Fibroblast of lung (primary cell): ENCODE data around the gene TSHZ3. TPM values are rescaled to one million over a fixed set of nuclear protein-coding genes. Genes with fewer than 3 reads are reported as not detected.

Source experiments
- DNase-seq, 2 donors: peaks; one replicate each; pipeline versions ENCODE4 v3.0.0 to v3.0.0-alpha.2; 2010; ENCODE audit warnings: low read depth in 2 of 2
- H2AFZ ChIP-seq: 2 replicates; pipeline ENCODE4 v1.5.1; 2012; ENCODE audit warnings: low read length, control low read depth, inconsistent platforms
- H3K27ac ChIP-seq: 2 replicates; pipeline ENCODE4 v1.5.1; 2011; ENCODE audit warnings: low read length, control low read depth; ENCODE audit not compliant: insufficient read depth
- H3K27me3 ChIP-seq: 2 replicates; pipeline ENCODE4 v1.5.1; 2011; ENCODE audit warnings: mild to moderate bottlenecking, low read length; ENCODE audit not compliant: control insufficient read depth, insufficient read depth
- H3K36me3 ChIP-seq: 2 replicates; pipeline ENCODE4 v1.5.1; 2011; ENCODE audit warnings: low read length; ENCODE audit not compliant: control insufficient read depth, insufficient read depth
- H3K4me1 ChIP-seq: 2 replicates; pipeline ENCODE4 v1.5.1; 2011; ENCODE audit warnings: low read length; ENCODE audit not compliant: control insufficient read depth, insufficient read depth; ENCODE audit errors: extremely low read depth
- H3K4me2 ChIP-seq: 2 replicates; pipeline ENCODE4 v1.5.1; 2011; ENCODE audit warnings: low read length, control low read depth; ENCODE audit not compliant: insufficient read depth; ENCODE audit errors: extremely low read depth
- H3K4me3 ChIP-seq, 4 experiments: fragments of 200-600 bp in 1 of 4; sonication (generic) in 1 of 4; replicated peaks in 1 of 4; 2 replicates each; pipeline ENCODE4 v1.5.1; 2011 to 2016; ENCODE audit warnings: low read length in 4 of 4, low read depth in 3 of 4, mild to moderate bottlenecking in 3 of 4, control low read depth in 2 of 4, inconsistent platforms in 1 of 4, mixed read lengths in 1 of 4; ENCODE audit not compliant: insufficient read depth in 1 of 4; ENCODE audit errors: control extremely low read depth in 1 of 4
- H3K79me2 ChIP-seq: 2 replicates; pipeline ENCODE4 v1.5.1; 2012; ENCODE audit warnings: mild to moderate bottlenecking, low read length, inconsistent platforms; ENCODE audit not compliant: control insufficient read depth, insufficient read depth
- H3K9ac ChIP-seq: 2 replicates; pipeline ENCODE4 v1.5.1; 2011; ENCODE audit warnings: mild to moderate bottlenecking, low read length, control low read depth; ENCODE audit not compliant: insufficient read depth
- H3K9me3 ChIP-seq: 2 replicates; pipeline ENCODE4 v1.5.1; 2012; ENCODE audit warnings: low read depth, low read length; ENCODE audit not compliant: control insufficient read depth, insufficient read depth
- H4K20me1 ChIP-seq: 2 replicates; pipeline ENCODE4 v1.5.1; 2011; ENCODE audit warnings: low read length; ENCODE audit not compliant: control insufficient read depth, insufficient read depth; ENCODE audit errors: extremely low read depth
- CTCF ChIP-seq, 2 donors: IDR thresholded peaks in 1 of 2; conservative IDR thresholded peaks in 1 of 2; 1 replicate in 1 of 2; 2 replicates in 1 of 2; pipeline ENCODE4 v1.5.1; 2011 to 2012; ENCODE audit warnings: low read length in 2 of 2, control low read depth in 1 of 2, inconsistent platforms in 1 of 2, low read depth in 1 of 2, mild to moderate bottlenecking in 1 of 2
- EZH2 ChIP-seq: IDR thresholded peaks from 2 replicates; pipeline ENCODE4 v1.5.1; 2012; ENCODE audit warnings: low read length, control low read depth, mild to moderate bottlenecking; ENCODE audit errors: missing control alignments
- polyA plus RNA-seq, 2 donors: library from polyadenylated mRNA; depleted of rRNA in 1 of 2; stranded (reverse) in 1 of 2; unstranded in 1 of 2; fragments of >200 nt; gene quantifications; 2 replicates each; pipeline ENCODE4 v1.2.1, GENCODE V29; 2011 to 2012; ENCODE audit warnings: missing spikeins in 1 of 2
- total RNA-seq: library from RNA; depleted of rRNA; stranded (reverse); fragments of >200 nt; gene quantifications from 2 replicates; pipeline ENCODE4 v1.2.1, GENCODE V29; 2014

TSHZ3 gene
- total and polyA plus RNA-seq, 2 donors (not counting 1 experiment from before 2014, with no cell fraction given) = 7.0 to 17.3 TPM

GRCh38 chr19:31235806-31236205 is 113.4 kb downstream of the TSHZ3 start:
- Histone ChIP-seq H3K9me3 (no peaks in the 10 kb centered on the region), H3K4me2 (no peak overlapping the region), H2AFZ (no peak overlapping the region), H3K27me3 (no peaks in the 10 kb centered on the region), H3K4me1 (peaks cover 4% of the 10 kb centered on the region), H3K4me3 (no peak overlapping the region), H3K79me2 (no peaks in the 10 kb centered on the region), H3K27ac (no peak overlapping the region), H3K9ac (no peak overlapping the region), H4K20me1 (no peaks in the 10 kb centered on the region), H3K36me3 (no peaks in the 10 kb centered on the region)
- DNase-seq = no peak
- TF ChIP-seq EZH2 = no peak

GRCh38 chr19:31233295-31233800 is 115.9 kb downstream of the TSHZ3 start:
- H4K20me1 ChIP-seq = no peaks in the 10 kb centered on the region
- H3K27me3 ChIP-seq = no peaks in the 10 kb centered on the region
- H3K9ac ChIP-seq = no peak overlapping the region
- no peaks in the 10 kb centered on the region for H3K9me3 ChIP-seq
- no peaks in the 10 kb centered on the region for H3K79me2 ChIP-seq
- peak overlapping the region; percentile 48 for H3K27ac ChIP-seq
- H3K4me3 ChIP-seq = no peak overlapping the region
- H2AFZ ChIP-seq = no peak overlapping the region
- TF ChIP-seq EZH2 = no peak
- TF ChIP-seq CTCF (conservative IDR thresholded peaks at IDR 0.05 in 1 of 2, IDR thresholded peaks at IDR 0.05 in 1 of 2; ENCODE audit: low read depth in 1 of 2, low read length in 2 of 2) = no peak
- no peaks in the 10 kb centered on the region for H3K36me3 ChIP-seq
- H3K4me1 ChIP-seq = peaks cover 4% of the 10 kb centered on the region
- peak overlapping the region; percentile 19 for H3K4me2 ChIP-seq
- no peak for DNase-seq

GRCh38 chr19:31232871-31233270 is 116.4 kb downstream of the TSHZ3 start:
- Histone ChIP-seq H3K4me3 (no peak overlapping the region), H3K27ac (peak overlapping the region; percentile 48), H3K36me3 (no peaks in the 10 kb centered on the region), H2AFZ (no peak overlapping the region), H3K9ac (no peak overlapping the region), H3K4me1 (peaks cover 4% of the 10 kb centered on the region), H4K20me1 (no peaks in the 10 kb centered on the region), H3K9me3 (no peaks in the 10 kb centered on the region), H3K79me2 (no peaks in the 10 kb centered on the region), H3K4me2 (no peak overlapping the region), H3K27me3 (no peaks in the 10 kb centered on the region)
- DNase-seq = peak; percentile 95 to 97
- TF ChIP-seq CTCF (conservative IDR thresholded peaks at IDR 0.05 in 1 of 2, IDR thresholded peaks at IDR 0.05 in 1 of 2; ENCODE audit: low read depth in 1 of 2, low read length in 2 of 2) (no peak), EZH2 (no peak)
